HG03196 (cell line): Measurements from ENCODE around the gene RPTN.
"Not testable (repeated sequence)": the region's sequence is repeated elsewhere in the genome, so short reads cannot be mapped to it uniquely, and the experiment has no call there.

Source experiments
- ATAC-seq: cut with Tn5 transposase; IDR thresholded peaks from one replicate; pipeline ENCODE4 v1.9.1; 2021; ENCODE audit not compliant: unreplicated experiment

The RPTN gene

GRCh38 chr1:152165286-152166077 lies 6.5 kb upstream of the RPTN start:
- no peak for ATAC-seq

- ATAC-seq = no peak
Measured at GRCh38 chr1:152164517-152165136, 5.6 kb upstream of the RPTN start.

DNA sequence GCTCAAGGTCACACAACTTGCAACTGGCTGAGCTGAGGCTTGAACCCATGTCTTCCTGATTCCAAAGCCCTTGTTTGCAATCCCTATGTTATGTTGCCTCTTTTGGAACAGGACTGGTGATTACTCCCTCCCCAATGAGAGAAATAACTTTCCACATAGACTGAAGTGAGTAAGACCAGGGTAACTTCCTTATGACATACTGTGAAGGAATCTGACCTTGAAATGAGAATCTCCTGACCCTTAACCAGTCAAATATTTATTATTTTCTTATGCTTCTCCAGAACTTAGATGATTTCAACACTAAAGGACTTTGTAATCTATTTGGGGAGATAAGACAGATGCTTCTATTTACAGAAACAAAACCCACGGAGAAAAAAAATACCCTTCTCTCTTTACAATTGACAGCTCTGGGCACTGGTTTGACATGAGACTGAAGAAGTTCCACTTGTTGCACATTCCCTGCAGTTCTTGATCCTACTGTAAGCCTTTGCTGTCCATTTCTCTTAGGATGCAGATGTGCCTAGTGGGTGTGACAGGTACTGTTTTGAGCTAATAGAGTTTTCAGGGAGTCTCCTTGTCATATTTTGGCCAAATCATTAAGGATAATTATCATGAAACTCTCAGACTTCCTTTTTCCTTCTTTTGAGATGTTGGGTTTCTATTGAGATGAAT lies 3.9 kb upstream of the RPTN start:
- no peak for ATAC-seq

GRCh38 chr1:152160576-152160975 lies 1.5 kb upstream of the RPTN start:
- no peak for ATAC-seq

DNA sequence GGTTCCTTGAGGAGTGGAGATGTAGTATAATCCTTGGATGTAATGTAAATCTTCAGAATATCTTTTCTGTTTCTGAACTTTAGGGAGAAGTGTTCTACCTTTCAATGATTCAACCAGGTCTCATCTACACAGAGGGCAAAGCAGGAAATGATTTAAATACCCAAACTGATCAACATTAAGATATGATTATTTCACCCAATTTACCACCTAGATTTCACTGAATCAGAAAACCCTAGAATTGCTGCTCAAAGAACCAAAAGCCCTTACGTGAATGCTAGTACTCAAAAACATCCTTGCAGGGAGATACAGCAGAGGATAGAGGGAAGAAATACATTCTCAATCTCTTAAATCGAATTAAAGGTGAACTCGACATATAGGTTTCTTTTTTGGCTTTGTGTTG lies 5.0 kb downstream of the RPTN start:
- no peak for ATAC-seq

- no peak for ATAC-seq
Measured at GRCh38 chr1:152151646-152152045, 7.4 kb downstream of the RPTN start.

- no peak for ATAC-seq
Measured at GRCh38 chr1:152148981-152149380, 10.0 kb downstream of the RPTN start.

DNA sequence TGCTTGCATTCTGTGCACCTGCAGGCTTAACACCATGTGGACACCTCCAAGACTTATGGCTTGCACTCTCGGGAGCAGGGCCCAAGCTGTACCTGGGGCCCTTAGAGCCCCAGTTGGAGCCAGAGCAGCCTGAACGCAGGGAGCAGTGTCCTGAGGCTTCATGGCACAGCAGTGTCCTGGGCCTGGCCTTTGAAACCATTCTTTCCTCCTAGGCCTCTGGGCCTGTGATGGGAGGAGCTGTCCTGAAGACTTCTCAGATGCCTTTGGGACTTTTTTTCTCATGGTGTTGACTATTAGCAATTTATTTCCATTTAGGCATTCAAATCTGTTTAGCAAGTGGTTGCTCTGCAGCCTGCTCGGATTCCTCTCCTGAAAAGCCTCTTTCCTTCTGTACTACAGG lies 11.0 kb downstream of the RPTN start:
- ATAC-seq = no peak

DNA sequence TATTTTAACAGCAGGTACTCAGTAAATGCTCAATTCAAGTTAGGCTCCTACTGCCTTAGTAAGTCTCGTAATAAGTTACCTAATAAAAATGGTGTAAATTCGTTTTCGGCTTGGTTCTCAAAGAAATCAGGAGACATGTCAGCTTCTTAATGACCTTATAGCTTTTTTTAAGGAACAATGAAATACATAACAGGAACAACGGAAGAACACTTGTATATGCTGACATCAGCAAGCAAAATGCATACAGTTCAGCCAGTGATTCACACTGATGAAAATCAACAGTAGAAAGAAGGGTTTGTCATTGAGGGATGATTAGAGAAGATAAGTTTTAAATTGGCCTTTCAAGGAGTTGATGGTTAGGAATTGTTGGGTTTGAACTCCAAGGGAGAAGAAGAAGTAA lies 13.3 kb downstream of the RPTN start:
- no peak for ATAC-seq

DNA sequence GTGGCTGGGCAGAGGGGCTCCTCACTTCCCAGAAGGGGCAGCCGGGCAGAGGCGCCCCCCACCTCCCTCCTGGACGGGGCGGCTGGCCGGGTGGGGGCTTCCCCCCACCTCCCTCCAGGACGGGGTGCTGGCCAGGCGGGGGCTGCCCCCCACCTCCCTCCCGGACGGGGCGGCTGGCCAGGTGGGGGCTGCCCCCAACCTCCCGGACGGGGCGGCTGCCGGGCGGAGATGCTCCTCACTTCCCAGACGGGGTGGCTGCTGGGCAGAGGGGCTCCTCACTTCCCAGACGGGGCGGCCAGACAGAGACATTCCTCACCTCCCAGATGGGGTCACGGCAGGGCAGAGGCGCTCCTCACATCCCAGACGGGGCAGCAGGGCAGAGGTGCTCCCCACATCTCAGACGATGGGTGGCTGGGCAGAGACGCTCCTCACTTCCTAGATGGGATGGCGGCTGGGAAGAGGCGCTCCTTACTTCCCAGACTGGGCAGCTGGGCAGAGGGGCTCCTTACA lies 14.3 kb downstream of the RPTN start:
- not testable (repeated sequence) for ATAC-seq

DNA sequence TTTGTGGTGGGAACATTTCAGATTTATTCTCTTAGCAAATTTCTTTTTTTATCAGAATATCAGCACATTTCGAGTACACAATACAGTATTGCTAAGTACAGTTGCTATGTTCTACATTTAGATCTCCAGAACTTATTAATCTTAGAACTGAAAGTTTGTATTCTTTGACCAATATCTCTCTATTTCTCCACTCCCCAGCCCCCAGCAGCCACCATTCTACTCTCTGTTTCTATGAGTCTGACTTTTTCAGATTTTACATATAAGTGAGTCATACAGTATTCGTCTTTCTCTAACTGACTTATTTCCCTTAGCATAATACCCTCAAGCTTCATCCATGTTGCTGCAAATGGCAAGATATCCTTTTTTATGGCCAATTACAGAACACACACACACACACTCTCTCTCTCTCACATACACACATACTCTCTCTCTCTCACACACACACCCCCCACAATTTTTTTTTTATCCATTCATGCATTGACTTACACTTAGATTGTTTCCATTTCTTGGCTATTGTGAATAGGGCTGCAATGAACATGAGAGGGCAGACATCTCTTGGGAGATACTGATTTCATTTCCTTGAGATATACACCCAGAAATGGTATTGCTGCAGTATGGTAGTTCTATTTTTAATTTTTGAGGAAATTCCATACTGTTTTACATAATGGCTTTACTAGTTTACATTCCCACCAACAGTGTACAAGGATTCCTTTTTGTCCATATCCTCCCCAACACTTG lies 15.7 kb downstream of the RPTN start:
- ATAC-seq = no peak

GRCh38 chr1:152141971-152142584 lies 16.9 kb downstream of the RPTN start:
- ATAC-seq = no peak

DNA sequence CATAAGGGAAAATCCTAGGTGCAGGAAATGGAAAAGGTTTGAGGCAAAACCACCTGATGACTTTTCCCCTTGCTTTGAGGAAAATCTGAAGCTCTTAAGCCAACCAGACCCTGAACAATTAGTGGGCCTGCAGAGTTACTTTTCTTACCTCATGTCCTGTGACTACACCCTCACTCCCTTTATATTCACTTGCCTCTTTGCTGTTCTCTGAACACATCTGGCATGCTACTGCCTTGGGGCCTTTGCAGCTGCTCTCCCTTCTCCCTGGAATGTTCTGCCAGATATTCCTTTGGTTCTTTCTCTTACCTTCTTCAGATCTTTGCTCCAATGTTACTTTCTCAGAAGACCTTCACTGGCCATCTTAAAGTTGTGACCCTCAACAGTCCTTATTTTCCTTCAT lies 21.8 kb downstream of the RPTN start:
- no peak for ATAC-seq

GRCh38 chr1:152130186-152130585 lies 28.8 kb downstream of the RPTN start:
- ATAC-seq = no peak

GRCh38 chr1:152127673-152128072 lies 31.4 kb downstream of the RPTN start:
- ATAC-seq = no peak

- ATAC-seq = no peak
Measured at GRCh38 chr1:152125834-152126443, 33.1 kb downstream of the RPTN start.

GRCh38 chr1:152118915-152119314 lies 40.1 kb downstream of the RPTN start:
- no peak for ATAC-seq

DNA sequence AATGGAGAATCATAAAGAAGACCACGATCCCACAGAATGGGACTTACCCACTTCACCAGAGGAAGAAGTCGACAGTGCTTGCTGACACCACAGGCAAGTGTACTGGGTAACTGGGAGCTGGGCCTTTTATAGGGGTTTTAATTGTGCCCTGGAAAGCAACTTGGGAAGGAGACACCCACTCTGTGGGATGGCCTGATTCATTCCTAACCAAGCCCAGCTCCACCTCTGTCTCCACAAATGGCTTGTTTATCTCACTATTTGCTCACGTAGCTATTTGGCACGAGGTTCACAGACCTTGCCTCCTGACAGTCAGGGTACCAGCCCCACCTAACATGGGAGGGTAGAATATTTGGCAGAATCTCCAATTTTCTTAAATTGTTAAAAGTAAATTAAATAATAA lies 43.7 kb downstream of the RPTN start, which contains the start of gene TCHH:
TCHH (minus strand) TSS at position 101 of the 400 bp plus-strand sequence. CDS start 1,364 bp downstream, outside the sequence.
- no peak for ATAC-seq

- no peak for ATAC-seq
Measured at GRCh38 chr1:152112885-152113432, 46.1 kb downstream of the RPTN start.
